Activated naive CD8-positive, alpha-beta T cell (primary cell): ENCODE data around the gene ASCC1.

Experiments
- H3K27ac Mint-ChIP-seq: one replicate; pipeline ENCODE4 v1.8.0; 2021; ENCODE audit warnings: mixed read lengths
- H3K27me3 Mint-ChIP-seq: one replicate; pipeline ENCODE4 v1.8.0; 2021; ENCODE audit warnings: mixed read lengths
- H3K36me3 Mint-ChIP-seq: one replicate; pipeline ENCODE4 v1.8.0; 2021; ENCODE audit warnings: mixed read lengths
- H3K4me1 Mint-ChIP-seq: one replicate; pipeline ENCODE4 v1.8.0; 2021; ENCODE audit warnings: low read depth, mixed read lengths
- H3K4me3 Mint-ChIP-seq: one replicate; pipeline ENCODE4 v1.8.0; 2021; ENCODE audit warnings: mild to moderate bottlenecking, mixed read lengths
- H3K9me3 Mint-ChIP-seq: one replicate; pipeline ENCODE4 v1.8.0; 2021; ENCODE audit warnings: low read depth, mixed read lengths

The ASCC1 gene

GRCh38 chr10:72104472-72105097 is 111.5 kb downstream of the ASCC1 start:
- Mint-ChIP-seq H3K27me3 (no peaks in the 10 kb centered on the region), H3K27ac (peak overlapping the region; percentile 88), H3K36me3 (peaks cover 24% of the 10 kb centered on the region), H3K4me1 (peaks cover 88% of the 10 kb centered on the region), H3K4me3 (no peak overlapping the region), H3K9me3 (peaks cover 5% of the 10 kb centered on the region)

- no peaks in the 10 kb centered on the region for H3K27me3 Mint-ChIP-seq
- peaks cover 43% of the 10 kb centered on the region for H3K36me3 Mint-ChIP-seq
- peaks cover 76% of the 10 kb centered on the region for H3K4me1 Mint-ChIP-seq
- H3K9me3 Mint-ChIP-seq: peaks cover 5% of the 10 kb centered on the region
- peak overlapping the region; percentile 18 for H3K27ac Mint-ChIP-seq
- H3K4me3 Mint-ChIP-seq: no peak overlapping the region
These were observed 116.5 kb downstream of the ASCC1 start for GRCh38 chr10:72099600-72099921.

GRCh38 chr10:72098836-72099599 is 117.1 kb downstream of the ASCC1 start:
- H3K36me3 Mint-ChIP-seq: peaks cover 43% of the 10 kb centered on the region
- H3K4me1 Mint-ChIP-seq: peaks cover 74% of the 10 kb centered on the region
- H3K27me3 Mint-ChIP-seq: no peaks in the 10 kb centered on the region
- peak overlapping the region; percentile 18 for H3K27ac Mint-ChIP-seq
- peaks cover 5% of the 10 kb centered on the region for H3K9me3 Mint-ChIP-seq
- no peak overlapping the region for H3K4me3 Mint-ChIP-seq

- H3K27me3 Mint-ChIP-seq: no peaks in the 10 kb centered on the region
- no peak overlapping the region for H3K4me3 Mint-ChIP-seq
- peaks cover 71% of the 10 kb centered on the region for H3K4me1 Mint-ChIP-seq
- peaks cover 40% of the 10 kb centered on the region for H3K36me3 Mint-ChIP-seq
- H3K9me3 Mint-ChIP-seq: peaks cover 5% of the 10 kb centered on the region
- H3K27ac Mint-ChIP-seq: no peak overlapping the region
These were observed 117.7 kb downstream of the ASCC1 start for GRCh38 chr10:72098301-72098835.

GRCh38 chr10:72097448-72098300 is 118.4 kb downstream of the ASCC1 start:
- no peak overlapping the region for H3K27ac Mint-ChIP-seq
- H3K36me3 Mint-ChIP-seq: peaks cover 39% of the 10 kb centered on the region
- H3K9me3 Mint-ChIP-seq: peaks cover 5% of the 10 kb centered on the region
- no peaks in the 10 kb centered on the region for H3K27me3 Mint-ChIP-seq
- H3K4me1 Mint-ChIP-seq: peaks cover 65% of the 10 kb centered on the region
- H3K4me3 Mint-ChIP-seq: no peak overlapping the region

GRCh38 chr10:72096115-72097000 is 119.7 kb downstream of the ASCC1 start:
- Mint-ChIP-seq H3K9me3 (no peaks in the 10 kb centered on the region), H3K4me1 (peaks cover 60% of the 10 kb centered on the region), H3K27me3 (no peaks in the 10 kb centered on the region), H3K27ac (peak overlapping the region; percentile 67), H3K4me3 (no peak overlapping the region), H3K36me3 (peaks cover 28% of the 10 kb centered on the region)

GRCh38 chr10:72095195-72095594 is 120.9 kb downstream of the ASCC1 start:
- Mint-ChIP-seq H3K4me1 (peaks cover 55% of the 10 kb centered on the region), H3K4me3 (no peak overlapping the region), H3K27ac (peak overlapping the region; percentile 68), H3K9me3 (no peaks in the 10 kb centered on the region), H3K27me3 (no peaks in the 10 kb centered on the region), H3K36me3 (peaks cover 21% of the 10 kb centered on the region)

GRCh38 chr10:72094574-72094973 is 121.5 kb downstream of the ASCC1 start:
- Mint-ChIP-seq H3K4me3 (no peak overlapping the region), H3K27ac (peak overlapping the region; percentile 62), H3K36me3 (peaks cover 19% of the 10 kb centered on the region), H3K9me3 (no peaks in the 10 kb centered on the region), H3K27me3 (no peaks in the 10 kb centered on the region), H3K4me1 (peaks cover 59% of the 10 kb centered on the region)

- Mint-ChIP-seq H3K27ac (no peak overlapping the region), H3K36me3 (peaks cover 14% of the 10 kb centered on the region), H3K27me3 (no peaks in the 10 kb centered on the region), H3K4me1 (peaks cover 64% of the 10 kb centered on the region), H3K4me3 (no peak overlapping the region), H3K9me3 (no peaks in the 10 kb centered on the region)
These were observed 122.6 kb downstream of the ASCC1 start for GRCh38 chr10:72093450-72093849.

GRCh38 chr10:72092987-72093386 is 123.1 kb downstream of the ASCC1 start:
- Mint-ChIP-seq H3K27ac (no peak overlapping the region), H3K36me3 (peaks cover 14% of the 10 kb centered on the region), H3K4me3 (no peak overlapping the region), H3K9me3 (no peaks in the 10 kb centered on the region), H3K27me3 (no peaks in the 10 kb centered on the region), H3K4me1 (peaks cover 64% of the 10 kb centered on the region)

- Mint-ChIP-seq H3K36me3 (peaks cover 9% of the 10 kb centered on the region), H3K4me3 (no peak overlapping the region), H3K9me3 (no peaks in the 10 kb centered on the region), H3K4me1 (peaks cover 58% of the 10 kb centered on the region), H3K27me3 (no peaks in the 10 kb centered on the region), H3K27ac (no peak overlapping the region)
These were observed 123.7 kb downstream of the ASCC1 start for GRCh38 chr10:72092171-72092924.

- peaks cover 55% of the 10 kb centered on the region for H3K4me1 Mint-ChIP-seq
- H3K27ac Mint-ChIP-seq: peak overlapping the region; percentile 100
- H3K4me3 Mint-ChIP-seq: peak overlapping the region; percentile 66
- H3K27me3 Mint-ChIP-seq: no peaks in the 10 kb centered on the region
- H3K36me3 Mint-ChIP-seq: peaks cover 2% of the 10 kb centered on the region
- no peaks in the 10 kb centered on the region for H3K9me3 Mint-ChIP-seq
These were observed 125.8 kb downstream of the ASCC1 start for GRCh38 chr10:72090326-72090725.

- Mint-ChIP-seq H3K4me3 (peak overlapping the region; percentile 66), H3K36me3 (peaks cover 2% of the 10 kb centered on the region), H3K27ac (peak overlapping the region; percentile 100), H3K27me3 (no peaks in the 10 kb centered on the region), H3K9me3 (no peaks in the 10 kb centered on the region), H3K4me1 (peaks cover 57% of the 10 kb centered on the region)
These were observed 126.5 kb downstream of the ASCC1 start for GRCh38 chr10:72089618-72090017.
